ENCODE data around the gene GNAQ. TPM values are rescaled to one million over a fixed set of nuclear protein-coding genes. Genes with fewer than 3 reads are reported as not detected.

Gene GNAQ
- polyA plus RNA-seq, 3 donors, result 8.3 to 51.0 (median 9.6) TPM

DNA sequence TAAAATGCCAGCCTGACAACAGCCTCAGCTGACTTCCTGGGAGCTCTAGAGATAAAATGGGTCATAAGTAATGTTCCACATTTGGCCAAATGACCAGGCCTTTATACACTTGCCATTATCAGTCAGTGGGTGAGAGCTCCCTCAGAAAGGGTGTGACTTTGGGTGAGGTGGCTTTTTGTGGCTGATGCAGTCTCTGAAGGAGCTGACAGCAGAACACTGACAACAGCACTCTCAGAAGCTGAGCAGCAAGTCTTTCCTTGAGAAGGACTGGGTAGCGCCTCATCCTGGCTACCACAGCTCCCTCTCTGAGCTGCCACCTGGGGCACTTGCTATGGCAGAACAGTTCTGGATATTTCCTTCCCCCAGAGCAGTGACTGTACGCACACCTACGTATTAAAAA lies 22.0 kb upstream of the GNAQ start:
- H3K27me3 ChIP-seq (ENCODE audit: control insufficient read depth in 2 of 2, insufficient read depth in 2 of 2, low read length in 2 of 2), result no peaks in the 10 kb centered on the region
- no peak overlapping the region for H3K4me3 Mint-ChIP-seq
- no peak overlapping the region for H3K27ac ChIP-seq (ENCODE audit: low read depth in 1 of 2, low read length in 2 of 2)
- peaks cover 17% of the 10 kb centered on the region for H3K4me1 Mint-ChIP-seq
- H3K9me3 ChIP-seq (replicated peaks in 1 of 2; ENCODE audit: control insufficient read depth in 1 of 2, insufficient read depth in 1 of 2, low read length in 2 of 2), result no peaks in the 10 kb centered on the region
- TF ChIP-seq, protein P1, sequence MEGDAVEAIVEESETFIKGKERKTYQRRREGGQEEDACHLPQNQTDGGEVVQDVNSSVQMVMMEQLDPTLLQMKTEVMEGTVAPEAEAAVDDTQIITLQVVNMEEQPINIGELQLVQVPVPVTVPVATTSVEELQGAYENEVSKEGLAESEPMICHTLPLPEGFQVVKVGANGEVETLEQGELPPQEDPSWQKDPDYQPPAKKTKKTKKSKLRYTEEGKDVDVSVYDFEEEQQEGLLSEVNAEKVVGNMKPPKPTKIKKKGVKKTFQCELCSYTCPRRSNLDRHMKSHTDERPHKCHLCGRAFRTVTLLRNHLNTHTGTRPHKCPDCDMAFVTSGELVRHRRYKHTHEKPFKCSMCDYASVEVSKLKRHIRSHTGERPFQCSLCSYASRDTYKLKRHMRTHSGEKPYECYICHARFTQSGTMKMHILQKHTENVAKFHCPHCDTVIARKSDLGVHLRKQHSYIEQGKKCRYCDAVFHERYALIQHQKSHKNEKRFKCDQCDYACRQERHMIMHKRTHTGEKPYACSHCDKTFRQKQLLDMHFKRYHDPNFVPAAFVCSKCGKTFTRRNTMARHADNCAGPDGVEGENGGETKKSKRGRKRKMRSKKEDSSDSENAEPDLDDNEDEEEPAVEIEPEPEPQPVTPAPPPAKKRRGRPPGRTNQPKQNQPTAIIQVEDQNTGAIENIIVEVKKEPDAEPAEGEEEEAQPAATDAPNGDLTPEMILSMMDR (IDR thresholded peaks at IDR 0.05), result no peak
- no peak overlapping the region for H3K4me3 ChIP-seq (replicated peaks in 1 of 3; ENCODE audit: low read depth in 2 of 3, low read length in 3 of 3)
- H3K4me2 ChIP-seq (replicated peaks; ENCODE audit: extremely low read depth, low read length, poor library complexity, severe bottlenecking), result no peak overlapping the region
- H3K9ac ChIP-seq (ENCODE audit: insufficient read depth, low read length, poor library complexity, severe bottlenecking), result no peak overlapping the region
- H4K20me1 ChIP-seq (ENCODE audit: insufficient read depth, low read length), result no peaks in the 10 kb centered on the region
- H3K4me1 ChIP-seq (ENCODE audit: control insufficient read depth in 1 of 2, insufficient read depth in 2 of 2, low read length in 2 of 2), result peaks cover 12 to 13% of the 10 kb centered on the region in 2 donors
- peak overlapping the region in 1 of 7 donors; percentile 22 for H3K27ac Mint-ChIP-seq
- intact Hi-C loops (cut with micrococcal nuclease), result no loop called here
- WGBS (ENCODE audit: insufficient coverage), result no CpG with 5 or more reads among the region's 3 CpGs
- H2AFZ ChIP-seq (ENCODE audit: insufficient read depth, low read depth, low read length, poor library complexity, severe bottlenecking), result no peak overlapping the region
- DNase-seq, result no peak
- peaks cover 0 to 4% (median 0%) of the 10 kb centered on the region in 3 donors for H3K27me3 Mint-ChIP-seq (ENCODE audit: low read depth in 3 of 3)
- H3K79me2 ChIP-seq (ENCODE audit: insufficient read depth, low read length), result no peaks in the 10 kb centered on the region
- peaks cover 0 to 3% of the 10 kb centered on the region in 2 donors for H3K36me3 Mint-ChIP-seq
- peaks cover 3 to 10% (median 9%) of the 10 kb centered on the region in 7 donors for H3K9me3 Mint-ChIP-seq
- H3K36me3 ChIP-seq (replicated peaks in 1 of 2; ENCODE audit: control insufficient read depth in 1 of 2, insufficient read depth in 2 of 2, low read length in 2 of 2), result no peaks in the 10 kb centered on the region

DNA sequence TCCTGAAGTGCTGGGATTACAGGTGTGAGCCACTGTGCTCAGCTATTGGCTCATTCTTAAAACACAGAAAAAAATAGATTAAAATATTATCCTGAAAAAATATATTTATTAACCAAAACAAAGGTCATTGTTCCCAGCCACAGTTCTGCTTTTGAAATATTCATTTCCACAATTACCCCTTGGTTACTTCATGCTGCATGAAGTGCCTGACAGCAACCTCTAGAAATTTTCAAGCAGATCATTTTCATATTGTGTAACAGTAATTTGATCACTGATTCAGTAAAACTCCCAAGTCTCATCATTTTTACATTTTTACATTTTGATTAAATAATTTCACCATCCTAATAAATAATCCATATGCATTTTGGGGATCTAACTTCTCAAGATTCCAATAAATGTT lies 18.8 kb upstream of the GNAQ start:
- H3K36me3 Mint-ChIP-seq, result no peaks in the 10 kb centered on the region
- no peak overlapping the region for H3K4me3 Mint-ChIP-seq
- no peak for DNase-seq
- no peak overlapping the region for H3K9ac ChIP-seq (ENCODE audit: insufficient read depth, low read length, poor library complexity, severe bottlenecking)
- H3K27ac Mint-ChIP-seq, result no peak overlapping the region
- H3K9me3 ChIP-seq (replicated peaks in 1 of 2; ENCODE audit: control insufficient read depth in 1 of 2, insufficient read depth in 1 of 2, low read length in 2 of 2), result no peaks in the 10 kb centered on the region
- no peaks in the 10 kb centered on the region for H3K79me2 ChIP-seq (ENCODE audit: insufficient read depth, low read length)
- H3K4me1 ChIP-seq (ENCODE audit: control insufficient read depth in 1 of 2, insufficient read depth in 2 of 2, low read length in 2 of 2), result peaks cover 12 to 13% of the 10 kb centered on the region in 2 donors
- H3K4me1 Mint-ChIP-seq, result peaks cover 17% of the 10 kb centered on the region
- no peaks in the 10 kb centered on the region for H4K20me1 ChIP-seq (ENCODE audit: insufficient read depth, low read length)
- no peaks in the 10 kb centered on the region for H3K36me3 ChIP-seq (replicated peaks in 1 of 2; ENCODE audit: control insufficient read depth in 1 of 2, insufficient read depth in 2 of 2, low read length in 2 of 2)
- H3K9me3 Mint-ChIP-seq, result peaks cover 0 to 1% (median 0%) of the 10 kb centered on the region in 7 donors
- no peak overlapping the region for H3K4me2 ChIP-seq (replicated peaks; ENCODE audit: extremely low read depth, low read length, poor library complexity, severe bottlenecking)
- no peak overlapping the region for H2AFZ ChIP-seq (ENCODE audit: insufficient read depth, low read depth, low read length, poor library complexity, severe bottlenecking)
- no peaks in the 10 kb centered on the region for H3K27me3 ChIP-seq (ENCODE audit: control insufficient read depth in 2 of 2, insufficient read depth in 2 of 2, low read length in 2 of 2)
- H3K27ac ChIP-seq (ENCODE audit: low read depth in 1 of 2, low read length in 2 of 2), result no peak overlapping the region
- TF ChIP-seq, protein P1 (IDR thresholded peaks at IDR 0.05), result no peak
- H3K4me3 ChIP-seq (replicated peaks in 1 of 3; ENCODE audit: low read depth in 2 of 3, low read length in 3 of 3), result no peak overlapping the region
- H3K27me3 Mint-ChIP-seq (ENCODE audit: low read depth in 3 of 3), result peaks cover 0 to under 1% (median 0%) of the 10 kb centered on the region in 3 donors
- intact Hi-C loops (cut with micrococcal nuclease), result no loop called here

All from CD14-positive monocyte (primary cell).